ENCODE data around the gene EXOC3.

EXOC3 gene

GRCh38 chr5:489689-490080, 46.7 kb downstream of the EXOC3 start:
- no peak for DNase-seq

GRCh38 chr5:490116-491106, 47.4 kb downstream of the EXOC3 start:
- no peak for DNase-seq

- DNase-seq, result no peak
These were observed 48.3 kb downstream of the EXOC3 start for GRCh38 chr5:491119-491855.

- no peak for DNase-seq
These were observed 48.8 kb downstream of the EXOC3 start for GRCh38 chr5:491856-492155.

- no peak for DNase-seq
These were observed 49.4 kb downstream of the EXOC3 start for GRCh38 chr5:492314-492893.

- DNase-seq, result no peak
These were observed 50.2 kb downstream of the EXOC3 start for GRCh38 chr5:493119-493701.

GRCh38 chr5:493758-494157, 50.8 kb downstream of the EXOC3 start:
- no peak for DNase-seq

GRCh38 chr5:494667-495255, 51.8 kb downstream of the EXOC3 start:
- DNase-seq, result no peak

GRCh38 chr5:496028-496427, 53.1 kb downstream of the EXOC3 start:
- no peak for DNase-seq

DNA sequence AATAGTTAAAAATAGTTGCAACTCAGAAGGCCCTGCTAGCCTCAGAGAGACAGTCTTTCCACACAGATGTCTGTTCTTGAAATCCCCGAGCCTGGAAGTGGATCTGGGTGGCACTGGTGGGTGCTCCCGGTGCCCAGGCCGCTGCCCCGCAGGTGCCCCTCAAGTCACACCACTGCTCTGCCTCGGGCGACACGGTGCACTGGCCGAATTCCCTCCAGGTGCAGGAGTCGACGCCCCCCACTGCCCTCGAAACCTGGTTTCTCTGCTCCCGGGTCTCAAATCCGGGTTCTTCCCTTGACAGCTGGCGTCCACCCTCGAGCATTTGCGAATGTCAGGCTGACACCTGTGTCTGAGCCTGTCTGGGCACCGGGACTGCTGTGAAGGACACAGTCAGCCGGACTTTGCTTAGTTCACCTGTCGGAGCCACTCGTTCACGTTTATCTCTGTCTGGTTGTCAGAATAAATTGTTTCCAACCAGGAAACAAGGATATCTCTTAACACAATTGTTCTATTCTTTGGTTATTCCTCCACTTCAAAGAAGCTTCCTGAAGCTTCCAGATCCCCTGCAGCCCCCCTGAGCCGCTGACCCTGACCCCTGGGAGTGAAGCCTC, 54.2 kb downstream of the EXOC3 start:
- no peak for DNase-seq

- DNase-seq, result no peak
These were observed 55.0 kb downstream of the EXOC3 start for GRCh38 chr5:497871-498509.

DNA sequence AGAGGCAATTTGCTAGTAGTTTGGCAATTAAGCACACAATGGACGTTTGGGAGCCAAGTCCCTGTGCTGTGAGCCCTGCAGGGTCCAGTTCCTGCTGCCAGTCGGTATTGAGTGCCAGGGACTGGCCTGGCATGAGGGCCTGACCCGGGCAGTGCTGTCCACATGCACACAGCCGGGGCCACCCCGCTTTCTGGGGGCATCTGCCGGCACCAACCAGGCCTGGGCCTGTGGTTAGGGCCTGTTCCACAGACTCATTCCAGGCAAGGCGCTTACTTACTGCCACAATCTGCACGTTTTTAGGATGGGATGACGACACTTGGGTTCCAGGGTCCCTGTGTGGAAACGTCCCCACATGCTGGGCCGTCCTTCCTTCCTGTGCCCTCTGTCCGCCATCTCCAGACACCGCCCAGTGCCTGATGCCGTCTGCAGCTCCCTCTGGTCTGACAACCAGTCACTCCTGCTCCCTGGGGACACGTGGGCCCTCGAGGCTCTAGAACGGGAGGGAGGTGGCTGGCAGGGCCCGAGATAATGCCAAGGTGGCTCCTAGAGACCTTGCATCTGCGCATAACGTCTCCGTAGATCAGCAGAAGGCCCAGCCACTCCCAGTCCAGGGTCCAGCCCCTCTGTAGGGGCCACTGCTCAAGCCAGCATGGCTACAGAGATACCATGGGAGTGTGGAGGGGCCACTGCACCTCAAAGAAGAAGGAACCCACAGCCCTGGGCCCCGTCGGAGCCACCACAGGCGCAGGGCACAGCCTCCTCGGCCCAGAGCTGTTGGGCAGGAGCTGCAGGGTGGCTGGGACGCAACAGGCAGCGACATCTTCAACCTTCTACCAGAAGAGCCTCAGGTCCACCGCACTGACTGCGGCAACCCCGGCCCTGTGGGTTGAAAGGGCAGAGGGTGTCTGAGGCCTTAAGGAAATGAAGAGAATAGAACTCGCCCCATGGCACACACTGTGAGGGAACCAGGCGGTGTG, 56.5 kb downstream of the EXOC3 start:
- DNase-seq, result no peak

DNA sequence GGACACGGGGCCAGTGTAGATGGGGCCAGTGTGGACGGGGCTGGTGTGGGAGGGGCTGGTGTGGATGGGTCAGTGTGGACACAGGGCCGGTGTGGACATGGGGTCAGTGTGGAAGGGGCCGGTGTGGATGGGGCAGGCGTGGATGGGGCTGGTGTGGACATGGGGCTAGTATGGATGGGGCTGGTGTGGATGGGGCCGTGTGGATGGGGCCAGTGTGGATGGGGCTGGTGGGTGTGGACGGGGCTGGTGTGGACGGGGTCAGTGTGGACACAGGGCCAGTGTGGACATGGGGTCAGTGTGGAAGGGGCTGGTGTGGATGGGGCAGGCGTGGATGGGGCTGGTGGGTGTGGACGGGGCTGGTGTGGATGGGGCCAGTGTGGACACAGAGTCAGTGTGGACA, 57.5 kb downstream of the EXOC3 start:
- no peak for DNase-seq

DNA sequence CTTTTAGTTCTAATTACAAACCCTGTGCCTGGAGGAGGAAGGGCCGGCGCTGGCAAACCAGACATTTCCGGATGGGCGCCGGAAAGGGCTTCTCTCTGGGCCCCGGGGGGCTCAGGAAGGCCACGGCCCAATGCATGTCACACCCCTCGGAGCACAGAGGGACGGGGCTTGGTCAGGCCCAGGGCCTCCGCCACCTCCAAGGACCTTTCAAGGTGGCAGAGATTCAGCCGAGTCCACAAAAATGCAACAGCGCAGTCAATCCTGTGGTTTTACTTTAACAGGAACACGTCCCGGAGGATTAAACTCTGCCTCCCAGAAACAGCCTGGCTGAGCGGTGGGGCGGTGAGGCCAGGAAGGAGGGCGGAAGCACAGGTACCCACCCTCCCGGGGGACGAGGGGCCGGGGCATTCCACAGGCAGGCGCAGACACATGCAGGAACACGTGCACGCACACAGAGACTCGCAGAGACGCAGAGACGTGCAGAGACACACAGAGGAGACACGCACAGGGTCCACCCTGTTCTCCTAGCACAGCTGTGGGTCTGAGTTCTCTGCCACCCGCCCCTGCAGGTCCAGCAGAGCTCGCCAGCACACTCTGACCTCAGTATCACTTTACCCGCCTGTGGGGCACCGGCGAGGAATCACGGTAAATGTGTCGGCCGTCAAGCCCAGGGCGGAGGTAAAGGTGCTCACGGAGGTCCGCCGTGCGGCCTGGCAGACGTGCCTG, 58.3 kb downstream of the EXOC3 start:
- no peak for DNase-seq

GRCh38 chr5:501831-502184, 58.8 kb downstream of the EXOC3 start:
- DNase-seq, result no peak

GRCh38 chr5:502325-503079, 59.5 kb downstream of the EXOC3 start:
- no peak for DNase-seq

DNA sequence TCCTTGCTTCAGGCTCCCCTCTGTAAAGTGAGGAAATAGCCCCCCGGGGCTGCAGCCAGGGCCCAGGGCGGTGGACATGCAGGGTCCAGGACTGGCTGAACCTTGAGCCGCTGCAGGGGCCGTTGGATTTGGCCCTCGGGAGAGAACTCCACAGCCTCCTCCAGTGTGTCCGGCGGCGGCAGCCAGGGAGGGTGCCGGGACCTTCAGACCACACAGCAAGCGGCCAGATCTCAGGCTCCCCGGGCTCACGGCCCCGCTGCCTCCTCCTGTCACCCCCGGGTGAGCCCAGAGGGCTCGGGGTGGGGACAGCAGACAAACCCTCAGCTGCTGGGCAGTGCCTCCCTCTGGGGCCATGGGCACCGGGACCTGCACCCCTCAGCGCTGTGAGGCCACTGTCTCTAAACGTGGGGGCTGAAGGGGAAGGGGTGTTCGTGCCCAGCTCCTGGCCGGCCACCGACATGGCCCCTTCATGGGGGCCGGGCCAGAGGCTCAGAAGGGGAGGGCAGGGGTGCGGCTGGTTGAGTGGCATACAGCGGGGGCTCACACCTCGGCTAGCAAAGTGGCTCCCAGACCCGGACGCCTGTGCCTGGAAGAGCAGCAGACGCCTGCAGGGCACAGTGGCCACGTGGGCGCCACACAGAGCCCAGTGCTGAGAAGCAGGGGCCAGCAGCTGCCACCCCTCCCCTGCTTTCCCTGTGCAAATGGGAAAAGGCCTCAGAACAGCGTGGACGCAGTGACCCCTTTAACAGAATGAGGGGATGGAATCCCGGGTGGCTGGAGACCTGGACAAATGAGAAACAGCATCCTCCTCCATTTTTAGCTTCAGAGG, 61.6 kb downstream of the EXOC3 start:
- no peak for DNase-seq

DNA sequence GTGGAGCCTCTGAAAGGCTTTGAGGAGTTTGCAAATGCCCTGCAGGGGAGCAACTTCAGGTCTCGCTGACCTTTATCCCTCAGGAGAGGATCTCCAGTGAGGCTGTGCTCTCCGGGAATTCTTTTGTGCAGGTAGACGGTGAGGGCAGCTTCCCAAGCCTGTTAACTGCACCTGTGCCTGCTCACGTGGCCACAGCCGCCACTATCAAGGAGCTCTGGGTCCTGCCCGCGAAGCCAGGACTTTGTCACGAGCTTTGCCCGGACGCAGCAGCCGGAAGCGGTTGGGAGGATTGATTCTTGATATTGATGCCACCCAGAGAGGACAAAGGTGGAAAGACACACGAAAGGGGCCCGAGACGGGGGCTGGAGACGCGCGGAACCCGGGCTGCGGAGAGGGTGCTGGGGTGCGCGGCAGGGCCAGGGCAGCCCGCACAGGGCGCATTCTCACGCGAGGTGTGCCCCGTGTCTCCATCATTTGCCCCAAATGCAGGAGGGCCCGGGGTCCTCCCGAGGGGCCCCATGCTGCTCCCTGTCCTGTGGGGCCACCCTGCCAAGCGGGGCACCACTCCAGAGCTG, 63.1 kb downstream of the EXOC3 start:
- DNase-seq, result no peak

Data from activated effector memory CD4-positive, alpha-beta T cell treated with Interleukin-2 at 50 U/mL for 16 hours (primary cell).